Tibial nerve (tissue), 4 donors: ENCODE measurements around the gene PDZD8. TPM values are rescaled to one million over a fixed set of nuclear protein-coding genes. Genes with fewer than 3 reads are reported as not detected.

Experiments
- DNase-seq, 2 donors: peaks; one replicate each; pipeline ENCODE4 v3.0.0-alpha.2; 2019; ENCODE audit warnings: low spot score in 2 of 2
- H3K27ac ChIP-seq, 4 donors: fragments of 200-600 bp; sonication (generic) in 3 of 4; one replicate each; pipeline ENCODE4 v1.5.1; 2017 to 2019; ENCODE audit warnings: mild to moderate bottlenecking in 1 of 4
- H3K27me3 ChIP-seq, 2 donors: fragments of 200-600 bp; sonication (generic) in 1 of 2; one replicate each; pipeline versions ENCODE4 v1.5.1 to v1.6.0; 2017 to 2019
- H3K36me3 ChIP-seq, 3 donors: fragments of 200-600 bp; sonication (generic); one replicate each; pipeline ENCODE4 v1.5.1; 2018 to 2019
- H3K4me1 ChIP-seq, 4 donors: fragments of 200-600 bp; sonication (generic) in 3 of 4; one replicate each; pipeline ENCODE4 v1.5.1; 2017 to 2019
- H3K4me3 ChIP-seq, 4 donors: fragments of 200-600 bp; sonication (generic) in 3 of 4; one replicate each; pipeline ENCODE4 v1.5.1; 2017 to 2019; ENCODE audit warnings: mild to moderate bottlenecking in 1 of 4, moderate library complexity in 1 of 4
- H3K9me3 ChIP-seq, 4 donors: fragments of 200-600 bp; sonication (generic) in 3 of 4; one replicate each; pipeline ENCODE4 v1.5.1; 2017 to 2019
- CTCF ChIP-seq, 5 experiments: fragments of 200-600 bp in 3 of 5; fragments of 450-650 bp in 2 of 5; sonication (generic) in 3 of 5; IDR thresholded peaks; one replicate each; pipeline ENCODE4 v1.5.1; 2016 to 2019; ENCODE audit warnings: antibody characterized with exemption in 5 of 5, mild to moderate bottlenecking in 3 of 5, moderate library complexity in 2 of 5
- EP300 ChIP-seq, 2 donors: sonication (generic); formaldehyde crosslinking; IDR thresholded peaks; one replicate each; pipeline ENCODE4 v1.6.1; 2017; ENCODE audit warnings: antibody characterized with exemption in 2 of 2, mild to moderate bottlenecking in 1 of 2
- POLR2A ChIP-seq, 2 donors: fragments of 450-650 bp; IDR thresholded peaks; one replicate each; pipeline ENCODE4 v1.6.1; 2017; ENCODE audit warnings: antibody characterized with exemption in 2 of 2, mild to moderate bottlenecking in 2 of 2, moderate library complexity in 2 of 2
- WGBS, 2 donors: methylation state at CpG; one replicate each; pipeline ENCODE4 v1.1.5; 2018; 5-methylcytosine and 5-hydroxymethylcytosine counted together
- total RNA-seq, 4 donors: library from RNA; depleted of rRNA; stranded (reverse); fragments of >200 nt; gene quantifications; one replicate each; pipeline ENCODE4 v1.1.0, GENCODE V29; 2016

Gene PDZD8
- total RNA-seq, 4 donors from 2014 or later = 29.4 to 33.3 (median 31.7) TPM

GRCh38 chr10:117342641-117343040, 32.6 kb downstream of the PDZD8 start:
- Histone ChIP-seq H3K27me3 (no peaks in the 10 kb centered on the region), H3K9me3 (no peaks in the 10 kb centered on the region), H3K27ac (no peak overlapping the region), H3K36me3 (peaks cover 0 to 4% (median 0%) of the 10 kb centered on the region in 3 donors), H3K4me1 (peaks cover 0 to 9% (median 3%) of the 10 kb centered on the region in 4 donors), H3K4me3 (no peak overlapping the region)
- WGBS, 2 donors = 68 to 72% methylated on average over 5 of the region's 5 CpGs
- DNase-seq = no peak
- TF ChIP-seq POLR2A (IDR thresholded peaks at IDR 0.05) (no peak), CTCF (IDR thresholded peaks at IDR 0.05) (no peak), EP300 (IDR thresholded peaks at IDR 0.05) (no peak)

GRCh38 chr10:117341061-117341460, 34.2 kb downstream of the PDZD8 start:
- DNase-seq = no peak
- peaks cover 0 to 9% (median 3%) of the 10 kb centered on the region in 4 donors for H3K4me1 ChIP-seq
- H3K27me3 ChIP-seq = no peaks in the 10 kb centered on the region
- no peak overlapping the region for H3K27ac ChIP-seq
- no peak overlapping the region for H3K4me3 ChIP-seq
- 95 to 97% methylated on average over 4 of the region's 4 CpGs for WGBS, 2 donors
- no peaks in the 10 kb centered on the region for H3K9me3 ChIP-seq
- peaks cover 0 to 13% (median 0%) of the 10 kb centered on the region in 3 donors for H3K36me3 ChIP-seq
- no peak for TF ChIP-seq CTCF (IDR thresholded peaks at IDR 0.05)
- no peak for TF ChIP-seq POLR2A (IDR thresholded peaks at IDR 0.05)
- no peak for TF ChIP-seq EP300 (IDR thresholded peaks at IDR 0.05)

- DNase-seq = no peak
- H3K27ac ChIP-seq = no peak overlapping the region
- no peaks in the 10 kb centered on the region for H3K27me3 ChIP-seq
- 93 to 96% methylated on average over 5 of the region's 5 CpGs for WGBS, 2 donors
- H3K4me1 ChIP-seq = peaks cover 0 to 9% (median 3%) of the 10 kb centered on the region in 4 donors
- no peak overlapping the region for H3K4me3 ChIP-seq
- TF ChIP-seq EP300 (IDR thresholded peaks at IDR 0.05) = no peak
- no peak for TF ChIP-seq POLR2A (IDR thresholded peaks at IDR 0.05)
- TF ChIP-seq CTCF (IDR thresholded peaks at IDR 0.05) = no peak
- H3K36me3 ChIP-seq = peaks cover 0 to 24% (median 0%) of the 10 kb centered on the region in 3 donors
- peaks cover 0 to 8% (median 2%) of the 10 kb centered on the region in 4 donors for H3K9me3 ChIP-seq
These were observed 35.3 kb downstream of the PDZD8 start for GRCh38 chr10:117339979-117340378.

GRCh38 chr10:117339578-117339977, 35.7 kb downstream of the PDZD8 start:
- no peak for DNase-seq
- no peaks in the 10 kb centered on the region for H3K27me3 ChIP-seq
- peaks cover 0 to 28% (median 0%) of the 10 kb centered on the region in 3 donors for H3K36me3 ChIP-seq
- peaks cover 0 to 12% (median 4%) of the 10 kb centered on the region in 4 donors for H3K9me3 ChIP-seq
- H3K4me3 ChIP-seq = no peak overlapping the region
- peaks cover 0 to 9% (median 3%) of the 10 kb centered on the region in 4 donors for H3K4me1 ChIP-seq
- 90 to 100% methylated on average over 1 of the region's 1 CpG for WGBS, 2 donors
- no peak overlapping the region for H3K27ac ChIP-seq
- TF ChIP-seq POLR2A (IDR thresholded peaks at IDR 0.05) (no peak), EP300 (IDR thresholded peaks at IDR 0.05) (no peak), CTCF (IDR thresholded peaks at IDR 0.05) (no peak)

GRCh38 chr10:117334926-117335325, 40.3 kb downstream of the PDZD8 start:
- H3K4me3 ChIP-seq = no peak overlapping the region
- H3K27me3 ChIP-seq = no peaks in the 10 kb centered on the region
- no peak for DNase-seq
- peaks cover 0 to 19% (median 4%) of the 10 kb centered on the region in 4 donors for H3K9me3 ChIP-seq
- no peak for TF ChIP-seq CTCF (IDR thresholded peaks at IDR 0.05)
- TF ChIP-seq EP300 (IDR thresholded peaks at IDR 0.05) = no peak
- no peak for TF ChIP-seq POLR2A (IDR thresholded peaks at IDR 0.05)
- peaks cover 0 to 37% (median 0%) of the 10 kb centered on the region in 3 donors for H3K36me3 ChIP-seq
- H3K4me1 ChIP-seq = no peaks in the 10 kb centered on the region
- H3K27ac ChIP-seq = no peak overlapping the region
